GM12865 (cell line): ENCODE results near the gene RIPOR3.
"Not testable (repeated sequence)": the region's sequence is repeated elsewhere in the genome, so short reads cannot be mapped to it uniquely, and the experiment has no call there.

Experiments
- DNase-seq: peaks from one replicate; pipeline ENCODE4 v3.0.0; 2010; ENCODE audit warnings: low read depth
- H3K4me3 ChIP-seq: 2 replicates; pipeline ENCODE4 v1.5.1; 2011; ENCODE audit warnings: mild to moderate bottlenecking, low read depth, low read length, control low read depth
- TF ChIP-seq, protein P1 (sequence below): IDR thresholded peaks from 2 replicates; pipeline ENCODE4 v1.5.1; 2011; ENCODE audit warnings: low read length, control low read depth, low read depth, inconsistent platforms; ENCODE audit not compliant: insufficient read depth; ENCODE audit errors: missing control alignments

The RIPOR3 gene

DNA sequence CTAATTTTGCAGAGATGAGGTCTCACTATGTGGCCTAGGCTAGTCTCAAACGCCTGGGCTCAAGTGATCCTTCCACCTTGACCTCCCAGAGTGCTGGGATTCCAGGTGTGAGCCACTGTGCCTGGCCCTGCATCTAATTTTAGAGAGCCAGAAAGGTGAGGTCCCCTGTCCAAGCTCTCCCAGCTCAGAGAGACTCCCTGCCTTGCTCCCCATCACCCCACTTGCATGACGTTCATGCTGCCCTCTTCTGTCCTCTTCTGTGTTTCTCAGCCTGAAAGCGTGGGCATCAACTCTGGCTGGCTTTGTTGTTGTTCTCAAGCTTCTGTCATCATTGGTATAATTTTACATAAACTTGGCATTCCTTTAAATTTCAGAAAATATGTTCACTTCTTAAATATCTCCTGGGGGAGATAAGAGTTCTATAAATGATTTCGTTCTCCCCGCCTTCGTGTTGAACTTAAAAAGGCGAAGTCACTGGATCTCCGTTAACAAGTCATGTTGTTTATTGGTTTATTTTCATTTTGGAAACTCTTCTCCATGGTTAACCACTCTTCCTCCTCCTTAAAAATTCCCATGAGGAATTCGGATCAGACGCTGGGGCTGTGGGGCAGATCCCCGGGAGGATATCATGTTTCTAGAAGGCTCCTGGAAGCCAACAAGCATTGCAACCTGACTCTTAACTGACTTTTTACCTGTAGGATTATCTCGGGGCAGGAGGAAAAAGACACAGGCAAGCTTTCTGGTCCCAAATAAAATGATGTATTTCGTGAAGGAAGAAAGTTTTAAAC is 26.8 kb upstream of the RIPOR3 start:
- TF ChIP-seq, protein P1, sequence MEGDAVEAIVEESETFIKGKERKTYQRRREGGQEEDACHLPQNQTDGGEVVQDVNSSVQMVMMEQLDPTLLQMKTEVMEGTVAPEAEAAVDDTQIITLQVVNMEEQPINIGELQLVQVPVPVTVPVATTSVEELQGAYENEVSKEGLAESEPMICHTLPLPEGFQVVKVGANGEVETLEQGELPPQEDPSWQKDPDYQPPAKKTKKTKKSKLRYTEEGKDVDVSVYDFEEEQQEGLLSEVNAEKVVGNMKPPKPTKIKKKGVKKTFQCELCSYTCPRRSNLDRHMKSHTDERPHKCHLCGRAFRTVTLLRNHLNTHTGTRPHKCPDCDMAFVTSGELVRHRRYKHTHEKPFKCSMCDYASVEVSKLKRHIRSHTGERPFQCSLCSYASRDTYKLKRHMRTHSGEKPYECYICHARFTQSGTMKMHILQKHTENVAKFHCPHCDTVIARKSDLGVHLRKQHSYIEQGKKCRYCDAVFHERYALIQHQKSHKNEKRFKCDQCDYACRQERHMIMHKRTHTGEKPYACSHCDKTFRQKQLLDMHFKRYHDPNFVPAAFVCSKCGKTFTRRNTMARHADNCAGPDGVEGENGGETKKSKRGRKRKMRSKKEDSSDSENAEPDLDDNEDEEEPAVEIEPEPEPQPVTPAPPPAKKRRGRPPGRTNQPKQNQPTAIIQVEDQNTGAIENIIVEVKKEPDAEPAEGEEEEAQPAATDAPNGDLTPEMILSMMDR, result no peak
- H3K4me3 ChIP-seq, result no peak overlapping the region
- DNase-seq, result no peak

DNA sequence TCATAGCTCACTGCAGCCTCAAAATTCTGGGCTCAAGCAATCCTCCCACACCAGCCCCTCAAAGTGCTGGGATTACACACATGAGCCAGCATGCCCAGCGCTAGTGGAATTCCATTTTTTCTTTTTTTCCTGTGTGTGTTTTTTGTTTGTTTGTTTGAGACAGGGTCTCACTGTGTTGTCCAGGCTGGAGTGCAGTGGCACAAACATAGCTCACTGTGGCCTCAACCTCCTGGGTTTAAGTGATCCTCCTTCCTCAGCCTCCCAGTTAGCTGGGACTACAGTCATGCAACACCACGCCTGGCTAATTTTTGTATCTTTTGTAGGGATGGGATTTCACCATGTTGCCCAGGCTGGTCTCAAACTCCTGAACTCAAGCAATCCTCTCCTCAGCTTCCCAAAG is 26.0 kb upstream of the RIPOR3 start:
- no peak overlapping the region for H3K4me3 ChIP-seq
- TF ChIP-seq, protein P1, result no peak
- no peak for DNase-seq

DNA sequence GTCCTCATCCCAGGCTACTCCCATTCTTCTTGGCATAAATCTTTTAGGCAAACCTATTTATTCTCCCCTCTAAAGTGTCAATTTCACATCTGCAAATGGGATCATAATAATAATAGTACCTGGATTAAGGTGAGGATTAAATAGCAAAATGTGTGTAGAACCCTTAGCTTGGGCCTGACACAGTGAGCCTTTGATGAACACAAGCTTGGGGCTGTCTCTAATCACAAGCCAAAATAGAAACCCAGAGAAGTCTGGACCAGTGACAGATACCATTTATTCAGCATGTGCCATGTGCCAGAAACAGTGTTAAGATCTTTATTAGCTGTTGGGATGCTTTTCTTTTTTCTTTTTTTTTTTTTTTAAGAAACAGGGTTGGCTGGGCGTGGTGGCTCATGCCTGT is 25.2 kb upstream of the RIPOR3 start:
- no peak overlapping the region for H3K4me3 ChIP-seq
- no peak for DNase-seq
- TF ChIP-seq, protein P1, result no peak

- no peak overlapping the region for H3K4me3 ChIP-seq
- no peak for DNase-seq
- TF ChIP-seq, protein P1, result no peak
Measured at GRCh38 chr20:50715694-50716093, 24.4 kb upstream of the RIPOR3 start.

GRCh38 chr20:50714426-50714825 is 23.1 kb upstream of the RIPOR3 start:
- H3K4me3 ChIP-seq, DNase-seq: not testable (repeated sequence)

DNA sequence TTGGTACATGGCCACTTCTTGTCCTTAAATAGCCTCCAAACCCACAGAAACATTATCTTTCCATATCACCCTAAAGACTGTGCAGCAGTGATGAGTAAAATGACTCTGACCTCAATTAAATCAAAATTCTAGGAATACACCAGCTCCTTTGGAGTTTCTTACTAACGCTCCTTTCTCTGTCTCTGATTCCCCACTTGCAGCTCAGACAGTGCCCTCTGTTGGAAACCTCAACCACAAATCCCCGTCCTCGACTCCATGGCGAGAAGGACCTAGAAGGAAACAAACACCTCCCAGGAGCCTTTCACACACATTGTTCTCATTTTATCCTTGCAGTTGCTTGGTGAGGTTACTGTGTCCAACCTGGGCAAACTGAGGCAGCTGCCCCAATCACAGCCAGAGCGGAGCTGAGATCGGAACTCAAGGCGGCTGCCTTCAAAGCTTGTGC is 22.3 kb upstream of the RIPOR3 start:
- no peak for DNase-seq
- no peak overlapping the region for H3K4me3 ChIP-seq
- TF ChIP-seq, protein P1, result no peak

- no peak overlapping the region for H3K4me3 ChIP-seq
- no peak for DNase-seq
- TF ChIP-seq, protein P1, result no peak
Measured at GRCh38 chr20:50712771-50713656, 21.7 kb upstream of the RIPOR3 start.
